ENCODE results near the gene BRMS1L. TPM values are rescaled to one million over a fixed set of nuclear protein-coding genes. Genes with fewer than 3 reads are reported as not detected.

Gene BRMS1L
- total and polyA plus RNA-seq, 10 of the 15 experiments (the other 5 are each of a cell fraction or from before 2014, with no cell fraction given) = 5.3 to 26.7 (median 8.3) TPM

GRCh38 chr14:35866595-35867279 lies 40.6 kb downstream of the BRMS1L start:
- no peaks in the 10 kb centered on the region for H3K79me2 ChIP-seq (ENCODE audit: control insufficient read depth, insufficient read depth, low read length)
- POLR2A ChIA-PET = no interaction called here
- FAIRE-seq (no peak), DNase-seq (ENCODE audit: low read depth, low spot score) (no peak), ATAC-seq (no peak)
- 97% methylated on average over 2 of the region's 2 CpGs for WGBS (ENCODE audit: insufficient coverage, insufficient replicate concordance, low lambda C conversion rate, missing lambda C conversion rate)
- H3K9me3 ChIP-seq (replicated peaks; ENCODE audit: control insufficient read depth, insufficient read depth, low read length) = no peaks in the 10 kb centered on the region
- BruUV-seq (replicated peaks) = no TSS peak
- peaks cover 1 to 16% of the 10 kb centered on the region in 2 experiments; a peak in 3 of 4 replicates for H3K36me3 ChIP-seq (ENCODE audit: control insufficient read depth in 2 of 2, insufficient read depth in 2 of 2, low read length in 1 of 2)
- no peak overlapping the region for H2AFZ ChIP-seq (ENCODE audit: control insufficient read depth, low read depth, low read length)
- intact Hi-C loops (cut with micrococcal nuclease; ENCODE audit: unreplicated experiment) = no loop called here
- H3K27ac ChIP-seq (ENCODE audit: control insufficient read depth, insufficient read depth) = no peak overlapping the region
- SMC1A ChIA-PET (ENCODE audit: uncharacterized antibody, unreplicated experiment) = interaction anchor here (0.9 to 1.8 kb wide), 2 partner anchors 11 to 32 kb away, joined by 3 to 4 read pairs; no protein-coding TSS in a partner anchor
- TF ChIP-seq TARDBP (IDR thresholded peaks at IDR 0.05; ENCODE audit: borderline replicate concordance) (no peak), ZNF24 (IDR thresholded peaks at IDR 0.05) (peak; percentile 85), YBX1 (IDR thresholded peaks at IDR 0.05) (no peak), SMC3 (IDR thresholded peaks at IDR 0.05; ENCODE audit: borderline replicate concordance, low read length) (no peak)
- RAD21 ChIA-PET (ENCODE audit: unreplicated experiment) = no interaction called here
- H3K27me3 ChIP-seq (replicated peaks in 1 of 2; ENCODE audit: control insufficient read depth in 2 of 2, insufficient read depth in 2 of 2, low read length in 1 of 2) = no peaks in the 10 kb centered on the region
- H4K20me1 ChIP-seq (ENCODE audit: control insufficient read depth, insufficient read depth) = no peaks in the 10 kb centered on the region
- no peak overlapping the region for H3K4me3 ChIP-seq
- in situ Hi-C loops (cut with MboI) = no loop called here
- no peak overlapping the region for H3K4me2 ChIP-seq (ENCODE audit: control insufficient read depth, insufficient read depth)
- no peaks in the 10 kb centered on the region for H3K4me1 ChIP-seq (ENCODE audit: control insufficient read depth, insufficient read depth, low read length)
- CTCF ChIA-PET = interaction anchor here (0.9 to 2.3 kb wide), 3 partner anchors 12 to 53 kb away, joined by 3 to 6 read pairs (median 3); no protein-coding TSS in a partner anchor
- no peak overlapping the region for H3K9ac ChIP-seq (ENCODE audit: control insufficient read depth, insufficient read depth, low read length)

- peaks cover 1 to 16% of the 10 kb centered on the region in 2 experiments; a peak in 3 of 4 replicates for H3K36me3 ChIP-seq (ENCODE audit: control insufficient read depth in 2 of 2, insufficient read depth in 2 of 2, low read length in 1 of 2)
- DNase-seq (ENCODE audit: low read depth, low spot score) (no peak), FAIRE-seq (no peak), ATAC-seq (no peak)
- POLR2A ChIA-PET = no interaction called here
- no peaks in the 10 kb centered on the region for H3K79me2 ChIP-seq (ENCODE audit: control insufficient read depth, insufficient read depth, low read length)
- in situ Hi-C loops (cut with MboI) = no loop called here
- H2AFZ ChIP-seq (ENCODE audit: control insufficient read depth, low read depth, low read length) = no peak overlapping the region
- SMC1A ChIA-PET (ENCODE audit: uncharacterized antibody, unreplicated experiment) = interaction anchor here (0.9 to 1.8 kb wide), 2 partner anchors 10 to 32 kb away, joined by 3 to 4 read pairs; no protein-coding TSS in a partner anchor
- H3K27ac ChIP-seq (ENCODE audit: control insufficient read depth, insufficient read depth) = no peak overlapping the region
- no peaks in the 10 kb centered on the region for H4K20me1 ChIP-seq (ENCODE audit: control insufficient read depth, insufficient read depth)
- BruUV-seq (replicated peaks) = no TSS peak
- H3K4me3 ChIP-seq = no peak overlapping the region
- no peaks in the 10 kb centered on the region for H3K27me3 ChIP-seq (replicated peaks in 1 of 2; ENCODE audit: control insufficient read depth in 2 of 2, insufficient read depth in 2 of 2, low read length in 1 of 2)
- WGBS (ENCODE audit: insufficient coverage, insufficient replicate concordance, low lambda C conversion rate, missing lambda C conversion rate) = 95% methylated on average over 2 of the region's 2 CpGs
- H3K9me3 ChIP-seq (replicated peaks; ENCODE audit: control insufficient read depth, insufficient read depth, low read length) = no peaks in the 10 kb centered on the region
- H3K9ac ChIP-seq (ENCODE audit: control insufficient read depth, insufficient read depth, low read length) = no peak overlapping the region
- RAD21 ChIA-PET (ENCODE audit: unreplicated experiment) = no interaction called here
- intact Hi-C loops (cut with micrococcal nuclease; ENCODE audit: unreplicated experiment) = no loop called here
- no peak overlapping the region for H3K4me2 ChIP-seq (ENCODE audit: control insufficient read depth, insufficient read depth)
- CTCF ChIA-PET = interaction anchor here (1.3 to 2.3 kb wide), 2 partner anchors 11 to 16 kb away, joined by 3 to 6 read pairs; no protein-coding TSS in a partner anchor
- H3K4me1 ChIP-seq (ENCODE audit: control insufficient read depth, insufficient read depth, low read length) = no peaks in the 10 kb centered on the region
- no peak for TF ChIP-seq JUNB (IDR thresholded peaks at IDR 0.05)
- no peak for TF ChIP-seq NKRF (conservative IDR thresholded peaks at IDR 0.05)
- TF ChIP-seq NFXL1 (IDR thresholded peaks at IDR 0.05; ENCODE audit: borderline replicate concordance) = no peak
- TF ChIP-seq CBFB (IDR thresholded peaks at IDR 0.05; ENCODE audit: low read depth) = no peak
- no peak for TF ChIP-seq MTA2 (IDR thresholded peaks at IDR 0.05; ENCODE audit: low read depth)
- TF ChIP-seq PBX3 (IDR thresholded peaks at IDR 0.05; ENCODE audit: insufficient replicate concordance, low read depth, low read length) = no peak
- TF ChIP-seq CBX3 (IDR thresholded peaks at IDR 0.05; ENCODE audit: borderline replicate concordance, low read depth) = no peak
- no peak for TF ChIP-seq ATF3 (IDR thresholded peaks at IDR 0.05; ENCODE audit: borderline replicate concordance, extremely low read depth, low read depth, low read length)
- TF ChIP-seq IRF5 (IDR thresholded peaks at IDR 0.05; ENCODE audit: borderline replicate concordance) = no peak
Observed at GRCh38 chr14:35867280-35867629, 41.1 kb downstream of the BRMS1L start.
